GM21786 (cell line): ENCODE results near the gene LRP1B.
"Not testable (repeated sequence)": the region's sequence is repeated elsewhere in the genome, so short reads cannot be mapped to it uniquely, and the experiment has no call there.

ENCODE experiments used
- ATAC-seq: cut with Tn5 transposase; IDR thresholded peaks from one replicate; pipeline ENCODE4 v1.9.1; 2021; ENCODE audit not compliant: unreplicated experiment

LRP1B gene

GRCh38 chr2:140424471-140424870 lies 1706.3 kb downstream of the LRP1B start:
- ATAC-seq: no peak

- ATAC-seq: no peak
These were observed 1708.1 kb downstream of the LRP1B start for GRCh38 chr2:140422759-140423158.

- ATAC-seq: no peak
These were observed 1713.3 kb downstream of the LRP1B start for GRCh38 chr2:140417504-140417903.

- no peak for ATAC-seq
These were observed 1714.2 kb downstream of the LRP1B start for GRCh38 chr2:140416577-140416976.

GRCh38 chr2:140415035-140415434 lies 1715.8 kb downstream of the LRP1B start:
- ATAC-seq: not testable (repeated sequence)

- no peak for ATAC-seq
These were observed 1720.1 kb downstream of the LRP1B start for GRCh38 chr2:140410695-140411094.

- no peak for ATAC-seq
These were observed 1729.8 kb downstream of the LRP1B start for GRCh38 chr2:140401056-140401455.

- no peak for ATAC-seq
These were observed 1738.0 kb downstream of the LRP1B start for GRCh38 chr2:140392824-140393223.

GRCh38 chr2:140384946-140385345 lies 1745.9 kb downstream of the LRP1B start:
- no peak for ATAC-seq

GRCh38 chr2:140383781-140384180 lies 1747.0 kb downstream of the LRP1B start:
- ATAC-seq: no peak

- ATAC-seq: no peak
These were observed 1754.1 kb downstream of the LRP1B start for GRCh38 chr2:140376686-140377085.

- no peak for ATAC-seq
These were observed 1767.7 kb downstream of the LRP1B start for GRCh38 chr2:140363131-140363530.

- no peak for ATAC-seq
These were observed 1768.5 kb downstream of the LRP1B start for GRCh38 chr2:140362361-140362760.

- ATAC-seq: no peak
These were observed 1771.6 kb downstream of the LRP1B start for GRCh38 chr2:140359056-140359771.

GRCh38 chr2:140356697-140357096 lies 1774.1 kb downstream of the LRP1B start:
- ATAC-seq: no peak

- no peak for ATAC-seq
These were observed 1775.2 kb downstream of the LRP1B start for GRCh38 chr2:140355511-140356090.

- no peak for ATAC-seq
These were observed 1776.3 kb downstream of the LRP1B start for GRCh38 chr2:140354544-140354943.

- no peak for ATAC-seq
These were observed 1777.3 kb downstream of the LRP1B start for GRCh38 chr2:140353541-140353940.

- ATAC-seq: no peak
These were observed 1779.1 kb downstream of the LRP1B start for GRCh38 chr2:140351692-140352091.

- ATAC-seq: no peak
These were observed 1781.1 kb downstream of the LRP1B start for GRCh38 chr2:140349695-140350094.

GRCh38 chr2:140348826-140349225 lies 1782.0 kb downstream of the LRP1B start:
- ATAC-seq: no peak

GRCh38 chr2:140344838-140345237 lies 1786.0 kb downstream of the LRP1B start:
- no peak for ATAC-seq

GRCh38 chr2:140344266-140344665 lies 1786.5 kb downstream of the LRP1B start:
- not testable (repeated sequence) for ATAC-seq
